Psoas muscle (tissue), 8 donors: Measurements from ENCODE around the gene TMEM114. TPM values are rescaled to one million over a fixed set of nuclear protein-coding genes. Genes with fewer than 3 reads are reported as not detected.
"Not testable (repeated sequence)": the region's sequence is repeated elsewhere in the genome, so short reads cannot be mapped to it uniquely, and the experiment has no call there.

Experiments
- ATAC-seq, 4 donors: fragments of 200-7000 bp; cut with Tn5 transposase; one replicate each; pipeline ENCODE4 v1.9.1; 2020; ENCODE audit warnings: moderate library complexity in 3 of 4, mild to moderate bottlenecking in 2 of 4
- DNase-seq, 2 donors: peaks; one replicate each; pipeline ENCODE4 v3.0.0-alpha.2; 2020
- H3K27ac ChIP-seq: fragments of 200-600 bp; one replicate; pipeline ENCODE4 v1.8.0; 2022
- H3K27me3 ChIP-seq, 3 donors: fragments of 200-600 bp in 1 of 3; one replicate each; pipeline versions ENCODE4 v1.6.1 to v1.8.0; 2013 to 2022; ENCODE audit warnings: low read length in 2 of 3, mild to moderate bottlenecking in 2 of 3, moderate library complexity in 1 of 3; ENCODE audit not compliant: insufficient read depth in 3 of 3
- H3K36me3 ChIP-seq, 2 donors: fragments of 200-600 bp in 1 of 2; one replicate each; pipeline versions ENCODE4 v1.6.1 to v1.8.0; 2013 to 2022; ENCODE audit warnings: low read depth in 1 of 2, mild to moderate bottlenecking in 1 of 2, moderate library complexity in 1 of 2; ENCODE audit not compliant: insufficient read depth in 1 of 2
- H3K4me1 ChIP-seq: fragments of 200-600 bp; one replicate; pipeline ENCODE4 v1.8.0; 2022
- H3K4me3 ChIP-seq: fragments of 200-600 bp; one replicate; pipeline ENCODE4 v1.8.0; 2022; ENCODE audit warnings: mild to moderate bottlenecking
- H3K9me3 ChIP-seq: fragments of 200-600 bp; one replicate; pipeline ENCODE4 v1.8.0; 2022
- CTCF ChIP-seq: fragments of 200-600 bp; IDR thresholded peaks from one replicate; pipeline ENCODE4 v1.8.0; 2022; ENCODE audit warnings: antibody characterized with exemption
- WGBS, 3 donors: extraction: QIAGEN DNeasy Blood & Tissue Kit; methylation state at CpG; one replicate each; pipeline versions ENCODE4 v1.1.6 to v1.1.7; 2013; 5-methylcytosine and 5-hydroxymethylcytosine counted together
- intact Hi-C, 2 donors: fragments of 100-400 bp; cut with DNase I; formaldehyde crosslinking; loops; one replicate each; pipeline versions ENCODE4 v1.11.0 to v1.14.2; 2022
- polyA plus RNA-seq, 3 donors: library from polyadenylated mRNA; stranded (reverse); fragments of 200-250 nt; gene quantifications; one replicate each; pipeline ENCODE4 v1.2.3, GENCODE V29; 2013
- total RNA-seq, 4 donors: library from RNA; stranded (reverse); fragmentation: NEBNext Ultra II Directional in 2 of 4; extraction: Animal tissue kit (Norgen Biotek cat#: 25700) in 2 of 4; gene quantifications; one replicate each; pipeline versions ENCODE4 v1.2.1 to v1.2.4, GENCODE V29; 2021 to 2023
- donor health status: healthy with polysubstance abuse.
- donor health status: DM: no; HTN: no; CAD: no; lungs with moderate emphysema.
- donor health status: Bipolar disorder and iron deficiency.
- donor health status: healthy.
- donor health status: DM: yes; HTN: yes; CAD: no.
- donor health status: DM: no; HTN: no; CAD: no.
- donor health status: DM: no; HTN: no; CAD: no.
- donor health status: DM: yes; HTN: yes; CAD: no.

Gene TMEM114
- total and polyA plus RNA-seq, 7 donors = not detected

GRCh38 chr16:8575399-8575798, 14.9 kb downstream of the TMEM114 start:
- 57 to 63% (median 60%) methylated on average over 2 of the region's 2 CpGs for WGBS, 3 donors
- H3K9me3 ChIP-seq = no peaks in the 10 kb centered on the region
- DNase-seq = no peak
- H3K27me3 ChIP-seq = peaks cover 0 to 28% (median 9%) of the 10 kb centered on the region in 3 donors
- no peak for ATAC-seq
- no peak overlapping the region for H3K4me3 ChIP-seq
- intact Hi-C loops = no loop called here
- H3K4me1 ChIP-seq = no peaks in the 10 kb centered on the region
- no peak for TF ChIP-seq CTCF
- H3K36me3 ChIP-seq = no peaks in the 10 kb centered on the region
- H3K27ac ChIP-seq = no peak overlapping the region

- no peak for ATAC-seq
- intact Hi-C loops = no loop called here
- H3K4me1 ChIP-seq = no peaks in the 10 kb centered on the region
- no peak overlapping the region for H3K27ac ChIP-seq
- DNase-seq = no peak
- no peaks in the 10 kb centered on the region for H3K36me3 ChIP-seq
- peak; percentile 16 for TF ChIP-seq CTCF
- peaks cover 0 to 43% (median 9%) of the 10 kb centered on the region in 3 donors for H3K27me3 ChIP-seq
- no peak overlapping the region for H3K4me3 ChIP-seq
- 26 to 35% (median 27%) methylated on average over 7 of the region's 7 CpGs for WGBS, 3 donors
- no peaks in the 10 kb centered on the region for H3K9me3 ChIP-seq
Measured at GRCh38 chr16:8572919-8573724, 17.2 kb downstream of the TMEM114 start.

- Histone ChIP-seq H3K4me1 (no peaks in the 10 kb centered on the region), H3K27me3 (peaks cover 0 to 43% (median 5%) of the 10 kb centered on the region in 3 donors), H3K9me3 (no peaks in the 10 kb centered on the region), H3K36me3 (no peaks in the 10 kb centered on the region), H3K4me3 (no peak overlapping the region), H3K27ac (no peak overlapping the region)
- intact Hi-C loops = no loop called here
- TF ChIP-seq CTCF = no peak
- ATAC-seq (no peak), DNase-seq (no peak)
- WGBS, 3 donors = 69 to 77% (median 75%) methylated on average over 11 of the region's 11 CpGs
Measured at GRCh38 chr16:8572063-8572918, 18.0 kb downstream of the TMEM114 start.

- intact Hi-C loops = no loop called here
- Histone ChIP-seq H3K27ac (no peak overlapping the region), H3K27me3 (peaks cover 0 to 41% (median 5%) of the 10 kb centered on the region in 3 donors), H3K9me3 (no peaks in the 10 kb centered on the region), H3K4me3 (no peak overlapping the region), H3K4me1 (no peaks in the 10 kb centered on the region), H3K36me3 (no peaks in the 10 kb centered on the region)
- 16 to 24% (median 20%) methylated on average over 6 of the region's 6 CpGs for WGBS, 3 donors
- TF ChIP-seq CTCF = no peak
- DNase-seq (no peak), ATAC-seq (no peak)
Measured at GRCh38 chr16:8571061-8571596, 19.2 kb downstream of the TMEM114 start.

- DNase-seq, intact Hi-C loops, H3K9me3 ChIP-seq, ATAC-seq, H3K4me3 ChIP-seq, H3K4me1 ChIP-seq, H3K36me3 ChIP-seq, H3K27ac ChIP-seq: not testable (repeated sequence)
- H3K27me3 ChIP-seq = peaks cover 0 to 35% (median 5%) of the 10 kb centered on the region in 3 donors
- WGBS, 3 donors = 60 to 69% (median 63%) methylated on average over 10 to 12 of the region's 12 CpGs
Measured at GRCh38 chr16:8570393-8570792, 19.9 kb downstream of the TMEM114 start.
